Erythroblast (primary cell): Measurements from ENCODE around the gene SZRD1.

Experiments
- GATA1 ChIP-seq: IDR thresholded peaks from 2 replicates; pipeline ENCODE4 v1.6.1; 2011; ENCODE audit warnings: low read depth, mild to moderate bottlenecking, control low read depth, low read length, moderate library complexity
- POLR2A ChIP-seq: IDR thresholded peaks from 2 replicates; pipeline ENCODE4 v1.6.1; 2011; ENCODE audit warnings: mild to moderate bottlenecking, low read length

DNA sequence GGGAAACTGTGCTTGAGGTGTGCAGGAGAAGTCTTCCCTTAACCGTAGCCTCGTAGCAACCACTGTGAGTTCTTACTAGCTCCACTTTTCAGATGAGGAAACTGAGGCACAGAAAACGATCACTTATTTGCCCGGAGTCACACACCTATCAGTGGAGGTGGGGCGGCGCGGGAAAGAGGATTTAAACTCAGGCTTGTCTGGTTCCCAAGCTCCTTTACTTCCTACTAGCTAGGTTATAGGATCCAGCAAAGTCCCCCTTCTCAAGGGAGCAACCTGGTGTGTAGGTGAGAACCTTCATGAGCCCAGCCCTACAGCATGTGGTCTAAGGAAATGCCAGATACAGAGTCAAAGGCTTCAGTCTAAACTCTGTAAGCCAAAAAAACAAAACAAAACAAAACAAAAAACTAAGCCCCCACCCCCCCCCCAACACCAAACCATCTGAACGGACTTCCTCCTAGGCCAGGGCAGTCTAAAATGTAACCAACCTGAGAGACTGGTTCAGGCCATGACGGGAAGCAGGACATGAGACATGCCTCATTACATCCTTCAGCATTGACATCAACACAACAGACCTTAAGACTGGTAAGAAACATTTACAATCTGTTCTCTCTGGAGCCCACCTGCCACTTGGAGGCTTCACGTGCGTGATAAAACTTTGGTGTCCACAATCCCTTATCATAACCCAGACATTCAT lies 14.1 kb upstream of the SZRD1 start:
- TF ChIP-seq POLR2A (no peak), GATA1 (no peak)
